ENCODE measurements around the gene SPATS2.

SPATS2 gene

DNA sequence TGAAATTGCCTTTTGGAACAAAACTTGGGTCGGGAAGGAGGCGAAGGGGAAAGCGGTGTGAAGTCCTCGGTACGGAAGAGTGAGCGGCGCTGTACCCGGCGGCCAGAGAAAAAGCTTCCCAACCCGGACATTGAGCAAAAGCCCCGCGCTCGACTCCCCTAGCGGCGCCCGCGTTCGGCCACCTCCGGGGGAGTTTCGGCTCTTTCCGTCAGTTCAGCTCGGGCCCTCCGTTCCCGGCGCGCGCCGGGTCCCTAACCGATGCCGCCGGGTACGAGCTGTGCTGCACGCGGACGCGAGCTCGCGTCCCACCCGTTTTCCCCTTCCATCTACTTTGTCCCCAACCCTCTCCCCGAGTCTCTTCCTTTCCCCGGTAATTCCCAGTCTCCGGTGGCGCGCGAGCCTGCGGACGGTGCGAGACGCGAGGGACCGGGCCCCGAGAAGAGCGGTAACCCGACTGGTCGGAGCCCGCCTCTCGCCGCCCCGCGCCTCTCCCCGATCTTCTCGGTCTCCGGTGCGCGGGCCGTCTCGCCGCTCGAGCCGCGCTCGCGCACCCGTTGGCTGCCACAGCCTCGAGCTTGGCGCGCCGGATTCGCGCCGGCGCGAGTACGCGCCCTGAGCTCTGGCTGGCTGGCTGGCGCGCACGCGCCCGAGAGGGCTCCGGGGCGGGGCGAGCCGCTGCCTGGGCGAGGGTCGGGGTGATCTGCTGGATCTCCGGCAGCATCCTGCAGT lies 446 bp upstream of the SPATS2 start:
- Histone ChIP-seq H3K27ac (ENCODE audit: low read depth, low read length) (peak overlapping the region; percentile 89), H3K9me3 (ENCODE audit: insufficient read depth, low read length) (no peaks in the 10 kb centered on the region), H3K4me3 (ENCODE audit: insufficient read depth, low read length, poor library complexity, severe bottlenecking) (peak overlapping the region; percentile 69), H3K36me3 (ENCODE audit: low read length) (no peaks in the 10 kb centered on the region), H3F3A (ENCODE audit: insufficient read depth) (peaks cover 28% of the 10 kb centered on the region), H4K20me1 (ENCODE audit: low read depth, low read length) (no peaks in the 10 kb centered on the region), H3K9ac (ENCODE audit: low read length) (peak overlapping the region; percentile 94), H3K4me2 (ENCODE audit: low read depth, low read length, poor library complexity, severe bottlenecking) (peak overlapping the region; percentile 78), H2AFZ (ENCODE audit: low read depth, low read length, severe bottlenecking) (peak overlapping the region; percentile 88), H3K9me2 (replicated peaks; ENCODE audit: insufficient read depth, low read length) (no peaks in the 10 kb centered on the region), H3K79me2 (ENCODE audit: insufficient read depth, low read length) (peaks cover 48% of the 10 kb centered on the region), H3K27me3 (ENCODE audit: low read length) (no peaks in the 10 kb centered on the region)
- TF ChIP-seq, protein P1, sequence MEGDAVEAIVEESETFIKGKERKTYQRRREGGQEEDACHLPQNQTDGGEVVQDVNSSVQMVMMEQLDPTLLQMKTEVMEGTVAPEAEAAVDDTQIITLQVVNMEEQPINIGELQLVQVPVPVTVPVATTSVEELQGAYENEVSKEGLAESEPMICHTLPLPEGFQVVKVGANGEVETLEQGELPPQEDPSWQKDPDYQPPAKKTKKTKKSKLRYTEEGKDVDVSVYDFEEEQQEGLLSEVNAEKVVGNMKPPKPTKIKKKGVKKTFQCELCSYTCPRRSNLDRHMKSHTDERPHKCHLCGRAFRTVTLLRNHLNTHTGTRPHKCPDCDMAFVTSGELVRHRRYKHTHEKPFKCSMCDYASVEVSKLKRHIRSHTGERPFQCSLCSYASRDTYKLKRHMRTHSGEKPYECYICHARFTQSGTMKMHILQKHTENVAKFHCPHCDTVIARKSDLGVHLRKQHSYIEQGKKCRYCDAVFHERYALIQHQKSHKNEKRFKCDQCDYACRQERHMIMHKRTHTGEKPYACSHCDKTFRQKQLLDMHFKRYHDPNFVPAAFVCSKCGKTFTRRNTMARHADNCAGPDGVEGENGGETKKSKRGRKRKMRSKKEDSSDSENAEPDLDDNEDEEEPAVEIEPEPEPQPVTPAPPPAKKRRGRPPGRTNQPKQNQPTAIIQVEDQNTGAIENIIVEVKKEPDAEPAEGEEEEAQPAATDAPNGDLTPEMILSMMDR (IDR thresholded peaks at IDR 0.05; ENCODE audit: insufficient read depth, low read length, poor library complexity, severe bottlenecking) = no peak
- no peak for TF ChIP-seq EZH2phosphoT487 (conservative IDR thresholded peaks at IDR 0.05; ENCODE audit: low read length)

DNA sequence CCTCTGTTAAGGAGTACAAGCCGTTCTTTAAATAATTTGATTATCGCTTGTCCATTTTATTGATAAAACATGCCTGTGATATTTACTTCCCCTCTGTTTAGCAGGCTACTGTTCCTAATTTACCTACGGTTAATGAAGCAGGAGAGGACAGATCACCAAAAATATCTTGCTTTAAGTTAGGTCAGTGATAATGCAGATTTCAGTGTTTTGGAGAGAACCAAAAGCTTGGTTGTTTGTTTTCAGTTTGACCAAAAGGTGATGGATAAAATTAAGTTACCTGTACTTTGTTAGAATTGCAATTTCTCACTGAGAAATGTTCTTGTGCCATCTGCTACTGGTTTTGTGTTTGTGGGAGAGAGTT lies 958 bp downstream of the SPATS2 start:
- Histone ChIP-seq H3K9me2 (replicated peaks; ENCODE audit: insufficient read depth, low read length) (no peaks in the 10 kb centered on the region), H3K79me2 (ENCODE audit: insufficient read depth, low read length) (peaks cover 62% of the 10 kb centered on the region), H3F3A (ENCODE audit: insufficient read depth) (peaks cover 28% of the 10 kb centered on the region), H2AFZ (ENCODE audit: low read depth, low read length, severe bottlenecking) (no peak overlapping the region), H3K36me3 (ENCODE audit: low read length) (no peaks in the 10 kb centered on the region), H3K9ac (ENCODE audit: low read length) (peak overlapping the region; percentile 94), H3K27me3 (ENCODE audit: low read length) (no peaks in the 10 kb centered on the region), H3K27ac (ENCODE audit: low read depth, low read length) (peak overlapping the region; percentile 89), H4K20me1 (ENCODE audit: low read depth, low read length) (no peaks in the 10 kb centered on the region), H3K4me3 (ENCODE audit: insufficient read depth, low read length, poor library complexity, severe bottlenecking) (peak overlapping the region; percentile 69), H3K9me3 (ENCODE audit: insufficient read depth, low read length) (no peaks in the 10 kb centered on the region), H3K4me2 (ENCODE audit: low read depth, low read length, poor library complexity, severe bottlenecking) (peak overlapping the region; percentile 78)
- TF ChIP-seq EZH2phosphoT487 (conservative IDR thresholded peaks at IDR 0.05; ENCODE audit: low read length) = no peak
- TF ChIP-seq, protein P1 (IDR thresholded peaks at IDR 0.05; ENCODE audit: insufficient read depth, low read length, poor library complexity, severe bottlenecking) = no peak

DNA sequence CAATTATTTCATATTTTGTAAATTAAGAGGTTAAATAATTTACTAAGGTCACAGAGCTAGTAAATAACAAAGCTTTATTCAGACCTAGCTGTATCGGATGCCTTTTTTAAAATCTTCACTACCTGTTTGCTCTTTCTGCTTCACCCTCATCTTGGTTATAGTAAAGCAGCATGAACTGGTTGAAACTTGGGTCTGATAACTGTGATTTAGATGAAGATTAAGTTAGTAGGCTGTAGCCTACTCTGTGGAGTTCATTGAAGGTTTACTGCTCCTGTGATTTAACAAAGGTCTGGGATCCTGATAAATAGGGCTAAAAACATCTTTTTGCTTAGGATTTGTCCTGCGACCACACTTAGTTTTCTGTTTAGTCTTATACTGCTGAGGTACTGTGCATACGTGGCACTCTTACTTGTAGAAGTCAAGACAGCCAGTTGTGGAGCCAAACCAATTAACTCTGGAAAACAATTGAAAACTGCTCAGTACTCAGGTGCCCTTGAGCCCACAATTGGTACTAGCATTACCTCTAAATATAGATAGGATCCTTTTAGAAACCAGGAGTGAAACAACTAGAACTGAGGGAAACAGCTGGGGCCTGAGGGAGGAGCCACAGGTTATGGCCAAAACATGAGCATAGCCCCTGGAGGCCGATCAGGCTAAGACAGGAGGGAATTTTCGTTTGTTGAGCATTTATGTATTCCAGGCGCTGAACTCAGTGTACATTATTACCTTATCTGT lies 2.3 kb downstream of the SPATS2 start:
- H3K27ac ChIP-seq (ENCODE audit: low read depth, low read length) = peak overlapping the region; percentile 51; the same call in 1 of the 2 replicates
- H3K9ac ChIP-seq (ENCODE audit: low read length) = no peak overlapping the region
- H3K79me2 ChIP-seq (ENCODE audit: insufficient read depth, low read length) = peaks cover 73% of the 10 kb centered on the region

More for the DNA sequence above, 2.3 kb downstream of the SPATS2 start:
- no peaks in the 10 kb centered on the region for H3K9me2 ChIP-seq (replicated peaks; ENCODE audit: insufficient read depth, low read length)
- TF ChIP-seq EZH2phosphoT487 (conservative IDR thresholded peaks at IDR 0.05; ENCODE audit: low read length) = no peak
- TF ChIP-seq, protein P1 (IDR thresholded peaks at IDR 0.05; ENCODE audit: insufficient read depth, low read length, poor library complexity, severe bottlenecking) = no peak
- H3F3A ChIP-seq (ENCODE audit: insufficient read depth) = peaks cover 28% of the 10 kb centered on the region
- no peaks in the 10 kb centered on the region for H4K20me1 ChIP-seq (ENCODE audit: low read depth, low read length)
- peak overlapping the region; percentile 78 for H3K4me2 ChIP-seq (ENCODE audit: low read depth, low read length, poor library complexity, severe bottlenecking)
- no peaks in the 10 kb centered on the region for H3K9me3 ChIP-seq (ENCODE audit: insufficient read depth, low read length)
- H2AFZ ChIP-seq (ENCODE audit: low read depth, low read length, severe bottlenecking) = no peak overlapping the region
- H3K4me3 ChIP-seq (ENCODE audit: insufficient read depth, low read length, poor library complexity, severe bottlenecking) = no peak overlapping the region
- H3K36me3 ChIP-seq (ENCODE audit: low read length) = no peaks in the 10 kb centered on the region
- no peaks in the 10 kb centered on the region for H3K27me3 ChIP-seq (ENCODE audit: low read length)

Data from SU-DHL-6 (cell line).